ENCODE data around the gene ALAS2.
"Not testable (repeated sequence)": the region's sequence is repeated elsewhere in the genome, so short reads cannot be mapped to it uniquely, and the experiment has no call there.

Gene ALAS2

DNA sequence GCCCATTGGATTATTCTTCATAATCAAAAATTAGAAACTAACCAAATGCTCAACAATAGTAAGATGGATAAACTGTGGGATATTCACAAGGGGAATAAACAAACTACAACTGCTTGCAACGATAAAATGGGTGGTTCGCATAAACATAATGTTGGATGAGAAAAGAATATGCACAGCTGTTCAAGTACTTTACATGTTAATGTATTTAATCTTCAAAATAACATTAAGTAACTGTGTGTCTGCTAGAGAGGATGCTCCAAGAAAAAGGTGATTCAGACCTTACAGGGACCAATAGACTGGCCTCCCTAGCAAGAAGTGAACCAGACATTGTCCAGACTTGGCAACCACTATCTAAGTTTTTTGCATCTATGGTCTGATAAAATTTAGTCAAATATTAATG is 39.1 kb downstream of the ALAS2 start:
- TF ChIP-seq, protein P1, sequence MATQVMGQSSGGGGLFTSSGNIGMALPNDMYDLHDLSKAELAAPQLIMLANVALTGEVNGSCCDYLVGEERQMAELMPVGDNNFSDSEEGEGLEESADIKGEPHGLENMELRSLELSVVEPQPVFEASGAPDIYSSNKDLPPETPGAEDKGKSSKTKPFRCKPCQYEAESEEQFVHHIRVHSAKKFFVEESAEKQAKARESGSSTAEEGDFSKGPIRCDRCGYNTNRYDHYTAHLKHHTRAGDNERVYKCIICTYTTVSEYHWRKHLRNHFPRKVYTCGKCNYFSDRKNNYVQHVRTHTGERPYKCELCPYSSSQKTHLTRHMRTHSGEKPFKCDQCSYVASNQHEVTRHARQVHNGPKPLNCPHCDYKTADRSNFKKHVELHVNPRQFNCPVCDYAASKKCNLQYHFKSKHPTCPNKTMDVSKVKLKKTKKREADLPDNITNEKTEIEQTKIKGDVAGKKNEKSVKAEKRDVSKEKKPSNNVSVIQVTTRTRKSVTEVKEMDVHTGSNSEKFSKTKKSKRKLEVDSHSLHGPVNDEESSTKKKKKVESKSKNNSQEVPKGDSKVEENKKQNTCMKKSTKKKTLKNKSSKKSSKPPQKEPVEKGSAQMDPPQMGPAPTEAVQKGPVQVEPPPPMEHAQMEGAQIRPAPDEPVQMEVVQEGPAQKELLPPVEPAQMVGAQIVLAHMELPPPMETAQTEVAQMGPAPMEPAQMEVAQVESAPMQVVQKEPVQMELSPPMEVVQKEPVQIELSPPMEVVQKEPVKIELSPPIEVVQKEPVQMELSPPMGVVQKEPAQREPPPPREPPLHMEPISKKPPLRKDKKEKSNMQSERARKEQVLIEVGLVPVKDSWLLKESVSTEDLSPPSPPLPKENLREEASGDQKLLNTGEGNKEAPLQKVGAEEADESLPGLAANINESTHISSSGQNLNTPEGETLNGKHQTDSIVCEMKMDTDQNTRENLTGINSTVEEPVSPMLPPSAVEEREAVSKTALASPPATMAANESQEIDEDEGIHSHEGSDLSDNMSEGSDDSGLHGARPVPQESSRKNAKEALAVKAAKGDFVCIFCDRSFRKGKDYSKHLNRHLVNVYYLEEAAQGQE (IDR thresholded peaks at IDR 0.05; ENCODE audit: insufficient replicate concordance, low read depth), result no peak
- TF ChIP-seq, protein P2, sequence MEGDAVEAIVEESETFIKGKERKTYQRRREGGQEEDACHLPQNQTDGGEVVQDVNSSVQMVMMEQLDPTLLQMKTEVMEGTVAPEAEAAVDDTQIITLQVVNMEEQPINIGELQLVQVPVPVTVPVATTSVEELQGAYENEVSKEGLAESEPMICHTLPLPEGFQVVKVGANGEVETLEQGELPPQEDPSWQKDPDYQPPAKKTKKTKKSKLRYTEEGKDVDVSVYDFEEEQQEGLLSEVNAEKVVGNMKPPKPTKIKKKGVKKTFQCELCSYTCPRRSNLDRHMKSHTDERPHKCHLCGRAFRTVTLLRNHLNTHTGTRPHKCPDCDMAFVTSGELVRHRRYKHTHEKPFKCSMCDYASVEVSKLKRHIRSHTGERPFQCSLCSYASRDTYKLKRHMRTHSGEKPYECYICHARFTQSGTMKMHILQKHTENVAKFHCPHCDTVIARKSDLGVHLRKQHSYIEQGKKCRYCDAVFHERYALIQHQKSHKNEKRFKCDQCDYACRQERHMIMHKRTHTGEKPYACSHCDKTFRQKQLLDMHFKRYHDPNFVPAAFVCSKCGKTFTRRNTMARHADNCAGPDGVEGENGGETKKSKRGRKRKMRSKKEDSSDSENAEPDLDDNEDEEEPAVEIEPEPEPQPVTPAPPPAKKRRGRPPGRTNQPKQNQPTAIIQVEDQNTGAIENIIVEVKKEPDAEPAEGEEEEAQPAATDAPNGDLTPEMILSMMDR (IDR thresholded peaks at IDR 0.05; ENCODE audit: insufficient read depth, low read length), result no peak
- TF ChIP-seq GABPA (IDR thresholded peaks at IDR 0.05; ENCODE audit: low read depth) (no peak), SPI1 (IDR thresholded peaks at IDR 0.05; ENCODE audit: borderline replicate concordance, low read depth) (no peak), POLR2AphosphoS5 (IDR thresholded peaks at IDR 0.05; ENCODE audit: low read depth) (no peak)
- no peaks in the 10 kb centered on the region for H3K27me3 ChIP-seq (ENCODE audit: insufficient read depth, poor library complexity, severe bottlenecking)
- no peak overlapping the region for H3K27ac ChIP-seq (replicated peaks)
- DNase-seq (ENCODE audit: low read depth in 1 of 2, low spot score in 1 of 2), result no peak
- no peak overlapping the region for H3K4me3 ChIP-seq (replicated peaks; ENCODE audit: insufficient read depth, low read length)

DNA sequence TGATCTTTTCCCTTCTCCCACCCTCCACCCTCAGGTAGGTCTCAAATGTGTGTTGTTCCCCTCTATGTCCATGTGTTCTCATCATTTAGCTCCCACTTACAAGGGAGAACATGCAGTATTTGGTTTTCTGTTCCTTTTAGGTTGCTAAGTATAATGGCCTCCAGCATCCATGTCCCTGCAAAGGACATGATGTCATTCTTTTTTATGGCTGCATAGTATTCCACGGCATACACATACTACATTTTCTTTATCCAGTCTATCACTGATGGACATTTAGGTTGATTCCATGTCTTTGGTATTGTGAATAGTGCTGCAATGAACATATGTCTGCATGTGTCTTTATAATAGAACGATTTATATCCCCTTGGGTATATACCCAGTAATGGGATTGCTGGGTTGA is 47.5 kb downstream of the ALAS2 start:
- H3K4me3 ChIP-seq (replicated peaks; ENCODE audit: insufficient read depth, low read length); DNase-seq (ENCODE audit: low read depth in 1 of 2, low spot score in 1 of 2); H3K27me3 ChIP-seq (ENCODE audit: insufficient read depth, poor library complexity, severe bottlenecking); H3K27ac ChIP-seq (replicated peaks): not testable (repeated sequence)

DNA sequence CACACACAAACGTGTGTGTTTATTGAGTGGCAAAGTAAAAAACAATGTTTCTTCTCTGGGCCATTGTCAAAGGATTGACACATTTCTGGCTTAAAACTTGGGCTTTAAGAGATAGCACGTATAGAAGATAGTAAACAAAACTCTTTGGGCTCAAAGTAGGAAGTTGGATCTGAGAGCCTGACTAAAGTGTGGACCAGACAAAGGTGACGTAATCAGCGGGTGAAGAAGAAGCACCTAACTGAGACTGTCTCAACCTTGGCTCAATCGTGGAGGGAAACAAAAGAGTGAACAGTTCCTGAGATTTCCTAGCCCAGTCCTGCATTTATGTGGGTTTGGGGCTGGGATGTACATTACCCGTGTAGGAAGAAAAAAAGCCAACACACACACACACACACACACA is 50.4 kb downstream of the ALAS2 start:
- TF ChIP-seq, protein P2 (IDR thresholded peaks at IDR 0.05; ENCODE audit: insufficient read depth, low read length), result no peak
- TF ChIP-seq SPI1 (IDR thresholded peaks at IDR 0.05; ENCODE audit: borderline replicate concordance, low read depth) (no peak), POLR2AphosphoS5 (IDR thresholded peaks at IDR 0.05; ENCODE audit: low read depth) (no peak), GABPA (IDR thresholded peaks at IDR 0.05; ENCODE audit: low read depth) (no peak)
- TF ChIP-seq, protein P1 (IDR thresholded peaks at IDR 0.05; ENCODE audit: insufficient replicate concordance, low read depth), result no peak
- DNase-seq (ENCODE audit: low read depth in 1 of 2, low spot score in 1 of 2), result no peak
- Histone ChIP-seq H3K4me3 (replicated peaks; ENCODE audit: insufficient read depth, low read length) (no peak overlapping the region), H3K27me3 (ENCODE audit: insufficient read depth, poor library complexity, severe bottlenecking) (no peaks in the 10 kb centered on the region), H3K27ac (replicated peaks) (no peak overlapping the region)

DNA sequence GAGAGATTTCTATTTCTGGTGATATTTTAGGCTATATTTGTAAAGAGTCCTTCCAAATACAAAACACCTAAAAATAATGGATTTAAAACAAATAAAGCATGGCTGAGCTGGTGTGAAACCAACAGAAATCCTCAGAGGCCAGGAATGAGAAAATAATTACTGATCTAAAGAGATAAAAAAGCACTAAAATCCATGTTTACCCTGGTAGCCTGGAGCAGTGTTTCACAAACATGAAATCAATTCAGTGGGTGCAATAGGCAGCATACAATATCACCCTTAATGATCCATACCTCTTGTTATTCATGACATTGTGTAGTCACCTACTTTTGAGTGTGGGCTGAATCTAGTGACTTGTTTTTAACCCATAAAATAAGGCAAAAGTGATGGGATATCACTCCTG is 51.3 kb downstream of the ALAS2 start:
- Histone ChIP-seq H3K4me3 (replicated peaks; ENCODE audit: insufficient read depth, low read length) (no peak overlapping the region), H3K27ac (replicated peaks) (no peak overlapping the region), H3K27me3 (ENCODE audit: insufficient read depth, poor library complexity, severe bottlenecking) (no peaks in the 10 kb centered on the region)
- DNase-seq (ENCODE audit: low read depth in 1 of 2, low spot score in 1 of 2), result no peak
- no peak for TF ChIP-seq POLR2AphosphoS5 (IDR thresholded peaks at IDR 0.05; ENCODE audit: low read depth)
- TF ChIP-seq, protein P1 (IDR thresholded peaks at IDR 0.05; ENCODE audit: insufficient replicate concordance, low read depth), result no peak
- TF ChIP-seq, protein P2 (IDR thresholded peaks at IDR 0.05; ENCODE audit: insufficient read depth, low read length), result no peak
- no peak for TF ChIP-seq SPI1 (IDR thresholded peaks at IDR 0.05; ENCODE audit: borderline replicate concordance, low read depth)
- TF ChIP-seq GABPA (IDR thresholded peaks at IDR 0.05; ENCODE audit: low read depth), result no peak
